ENCODE measurements around the gene SLC7A11. TPM values are rescaled to one million over a fixed set of nuclear protein-coding genes. Genes with fewer than 3 reads are reported as not detected.

SLC7A11 gene
- total and polyA plus RNA-seq, 2 of the 4 experiments (the other 2 are of a cell fraction), result 8.3 to 24.7 TPM

GRCh38 chr4:138162259-138162658, 79.9 kb downstream of the SLC7A11 start:
- Histone ChIP-seq H2AFZ (replicated peaks; ENCODE audit: low read length, poor library complexity) (no peak overlapping the region), H3K4me1 (ENCODE audit: control insufficient read depth, insufficient read depth, low read length) (no peaks in the 10 kb centered on the region; the same call in 1 of the 2 replicates), H3K79me1 (ENCODE audit: low read depth in 1 of 2, low read length in 2 of 2) (no peaks in the 10 kb centered on the region; a peak in 2 of 4 replicates), H3K9me1 (ENCODE audit: insufficient read depth, low read length) (peaks cover 2% of the 10 kb centered on the region; the same call in 1 of the 2 replicates), H3K4ac (ENCODE audit: low read depth, low read length) (no peak overlapping the region), H3K27me3 (ENCODE audit: control insufficient read depth, insufficient read depth, low read length) (no peaks in the 10 kb centered on the region), H4K91ac (ENCODE audit: insufficient read depth, low read depth, low read length) (no peak overlapping the region), H3K14ac (replicated peaks; ENCODE audit: low read depth, low read length) (no peak overlapping the region), H3K23ac (ENCODE audit: low read depth, low read length) (no peak overlapping the region), H4K8ac (ENCODE audit: low read depth in 2 of 2, low read length in 2 of 2) (no peak overlapping the region; a peak in 1 of 4 replicates), H3K4me3 (ENCODE audit: insufficient read depth, low read depth, low read length) (no peak overlapping the region), H3K4me2 (ENCODE audit: low read depth, low read length) (no peak overlapping the region), H3K36me3 (ENCODE audit: control insufficient read depth, insufficient read depth, low read length) (0 out of 2 replicates have a peak, but pooled peaks cover 2% of the 10 kb centered on the region), H4K5ac (ENCODE audit: low read depth, low read length) (no peak overlapping the region; the same call in 1 of the 2 replicates), H3K18ac (ENCODE audit: low read depth, low read length) (no peak overlapping the region), H3K56ac (ENCODE audit: extremely low read depth, insufficient read depth, low read length) (no peak overlapping the region), H3K9me3 (ENCODE audit: control insufficient read depth, insufficient read depth, low read length) (no peaks in the 10 kb centered on the region), H2AK5ac (ENCODE audit: low read depth, low read length) (no peak overlapping the region), H3K9ac (ENCODE audit: low read depth, low read length) (no peak overlapping the region), H3K27ac (ENCODE audit: insufficient read depth, low read length) (no peak overlapping the region), H2AK9ac (replicated peaks; ENCODE audit: low read depth, low read length, poor library complexity) (no peak overlapping the region), H2BK20ac (ENCODE audit: low read depth, low read length) (no peak overlapping the region), H4K20me1 (ENCODE audit: insufficient read depth, low read length) (no peaks in the 10 kb centered on the region), H2BK15ac (ENCODE audit: low read depth, low read length) (0 out of 3 replicates have a peak overlapping the region, but pooled peaks have one; percentile 46), H2BK5ac (ENCODE audit: low read depth, low read length, poor library complexity, severe bottlenecking) (no peak overlapping the region), H2BK120ac (ENCODE audit: low read depth, low read length) (no peak overlapping the region)
- no peak for DNase-seq
- no TSS peak for BruUV-seq (replicated peaks)
- ChIA-PET CTCF (interaction anchor here (1.4 kb wide), 1 partner anchor 13 kb away, joined by 4 read pairs; no protein-coding TSS in a partner anchor), POLR2A (ENCODE audit: unreplicated experiment) (no interaction called here)
- in situ Hi-C loops (cut with MboI; ENCODE audit: low sequenced_read_pairs), result no loop called here
- ATAC-seq (ENCODE audit: low read depth), result no peak
- intact Hi-C loops (cut with micrococcal nuclease), result no loop called here
- no peak for TF ChIP-seq RCOR1 (IDR thresholded peaks at IDR 0.05; ENCODE audit: insufficient replicate concordance, low read length)
- no peak for TF ChIP-seq MXI1 (IDR thresholded peaks at IDR 0.05; ENCODE audit: borderline replicate concordance, low read depth, low read length)
- TF ChIP-seq MAFK (IDR thresholded peaks at IDR 0.05; ENCODE audit: low read depth, low read length), result no peak
- dilution Hi-C loops (cut with HindIII; ENCODE audit: low sequenced_read_pairs, unreplicated experiment), result no loop called here

Data from IMR-90 (cell line).